ENCODE measurements around the gene XRCC5. TPM values are rescaled to one million over a fixed set of nuclear protein-coding genes. Genes with fewer than 3 reads are reported as not detected.

The XRCC5 gene
- total RNA-seq, 1 experiment from 2014 or later = 424 TPM

DNA sequence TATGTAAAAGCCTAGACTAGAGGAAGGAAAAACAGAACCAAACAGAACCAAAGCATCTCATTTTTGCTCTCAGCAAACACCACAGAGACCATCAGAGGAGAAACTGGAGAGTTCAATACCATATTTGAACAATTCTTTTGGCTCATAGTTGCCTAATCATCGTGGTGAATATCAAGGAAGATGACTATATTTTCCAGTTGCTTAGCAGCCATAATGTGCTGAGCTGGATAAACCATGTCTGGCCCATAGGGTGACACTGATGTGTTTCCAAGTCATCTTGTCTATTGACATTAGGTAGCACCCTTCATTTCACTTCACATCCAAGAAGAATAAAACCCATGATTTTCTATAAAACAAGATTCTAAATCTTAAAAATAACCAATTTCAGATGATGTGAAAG lies 5.9 kb upstream of the XRCC5 start:
- Histone ChIP-seq H3K27ac (ENCODE audit: low read depth, low read length) (no peak overlapping the region), H3K9me2 (ENCODE audit: insufficient read depth) (no peaks in the 10 kb centered on the region), H3K4me3 (replicated peaks in 1 of 2; ENCODE audit: low read depth in 1 of 2, low read length in 2 of 2) (no peak overlapping the region), H3K79me2 (ENCODE audit: insufficient read depth, low read length) (no peaks in the 10 kb centered on the region), H3K27me3 (ENCODE audit: insufficient read depth, low read length) (no peaks in the 10 kb centered on the region), H3K36me3 (ENCODE audit: control insufficient read depth in 1 of 2, insufficient read depth in 2 of 2, low read length in 2 of 2) (no peaks in the 10 kb centered on the region), H4K20me1 (ENCODE audit: insufficient read depth) (no peaks in the 10 kb centered on the region), H3K4me1 (ENCODE audit: control insufficient read depth in 1 of 2, insufficient read depth in 2 of 2, low read length in 2 of 2) (peaks cover 0 to 2% of the 10 kb centered on the region in 2 experiments; a peak in 1 of 4 replicates), H2AFZ (ENCODE audit: low read depth, low read length, poor library complexity, severe bottlenecking) (no peak overlapping the region), H3K9ac (ENCODE audit: low read length) (no peak overlapping the region), H3K4me2 (ENCODE audit: low read length) (no peak overlapping the region), H3K9me3 (ENCODE audit: control insufficient read depth in 1 of 2, insufficient read depth in 1 of 2, low read depth in 1 of 2, low read length in 2 of 2) (no peaks in the 10 kb centered on the region)
- intact Hi-C loops (cut with micrococcal nuclease) = no loop called here
- ChIA-PET RAD21 (ENCODE audit: low non-redundant PET in 1 of 2, low total read pairs in 2 of 2, uncharacterized antibody in 2 of 2, unreplicated experiment in 2 of 2) (no interaction called here), POLR2A (no interaction called here), CTCF (no interaction called here)
- no peak for ATAC-seq
- TF ChIP-seq EGR1 (IDR thresholded peaks at IDR 0.05; ENCODE audit: low read depth) = no peak
- TF ChIP-seq ZNF274 (IDR thresholded peaks at IDR 0.05; ENCODE audit: low read depth, low read length) = no peak
- no peak for TF ChIP-seq RAD21 (IDR thresholded peaks at IDR 0.05; ENCODE audit: low read depth)
- TF ChIP-seq ZFX (IDR thresholded peaks at IDR 0.05) = no peak
- no peak for TF ChIP-seq POLR2A (IDR thresholded peaks at IDR 0.05; ENCODE audit: borderline replicate concordance, extremely low read depth, insufficient read depth, insufficient read length)
- TF ChIP-seq SP1 (IDR thresholded peaks at IDR 0.05; ENCODE audit: low read depth) = no peak
- no peak for TF ChIP-seq CEBPB (IDR thresholded peaks at IDR 0.05; ENCODE audit: low read depth)
- TF ChIP-seq, protein P1, sequence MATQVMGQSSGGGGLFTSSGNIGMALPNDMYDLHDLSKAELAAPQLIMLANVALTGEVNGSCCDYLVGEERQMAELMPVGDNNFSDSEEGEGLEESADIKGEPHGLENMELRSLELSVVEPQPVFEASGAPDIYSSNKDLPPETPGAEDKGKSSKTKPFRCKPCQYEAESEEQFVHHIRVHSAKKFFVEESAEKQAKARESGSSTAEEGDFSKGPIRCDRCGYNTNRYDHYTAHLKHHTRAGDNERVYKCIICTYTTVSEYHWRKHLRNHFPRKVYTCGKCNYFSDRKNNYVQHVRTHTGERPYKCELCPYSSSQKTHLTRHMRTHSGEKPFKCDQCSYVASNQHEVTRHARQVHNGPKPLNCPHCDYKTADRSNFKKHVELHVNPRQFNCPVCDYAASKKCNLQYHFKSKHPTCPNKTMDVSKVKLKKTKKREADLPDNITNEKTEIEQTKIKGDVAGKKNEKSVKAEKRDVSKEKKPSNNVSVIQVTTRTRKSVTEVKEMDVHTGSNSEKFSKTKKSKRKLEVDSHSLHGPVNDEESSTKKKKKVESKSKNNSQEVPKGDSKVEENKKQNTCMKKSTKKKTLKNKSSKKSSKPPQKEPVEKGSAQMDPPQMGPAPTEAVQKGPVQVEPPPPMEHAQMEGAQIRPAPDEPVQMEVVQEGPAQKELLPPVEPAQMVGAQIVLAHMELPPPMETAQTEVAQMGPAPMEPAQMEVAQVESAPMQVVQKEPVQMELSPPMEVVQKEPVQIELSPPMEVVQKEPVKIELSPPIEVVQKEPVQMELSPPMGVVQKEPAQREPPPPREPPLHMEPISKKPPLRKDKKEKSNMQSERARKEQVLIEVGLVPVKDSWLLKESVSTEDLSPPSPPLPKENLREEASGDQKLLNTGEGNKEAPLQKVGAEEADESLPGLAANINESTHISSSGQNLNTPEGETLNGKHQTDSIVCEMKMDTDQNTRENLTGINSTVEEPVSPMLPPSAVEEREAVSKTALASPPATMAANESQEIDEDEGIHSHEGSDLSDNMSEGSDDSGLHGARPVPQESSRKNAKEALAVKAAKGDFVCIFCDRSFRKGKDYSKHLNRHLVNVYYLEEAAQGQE (IDR thresholded peaks at IDR 0.05; ENCODE audit: low read depth) = no peak
- no TSS peak for BruUV-seq (replicated peaks)
- no peak for DNase-seq (ENCODE audit: low read depth, low spot score)

- BruUV-seq (replicated peaks) = no TSS peak
- intact Hi-C loops (cut with micrococcal nuclease) = no loop called here
- RAD21 ChIA-PET (ENCODE audit: low non-redundant PET in 1 of 2, low total read pairs in 2 of 2, uncharacterized antibody in 2 of 2, unreplicated experiment in 2 of 2) = no interaction called here
Measured at GRCh38 chr2:216104691-216105090, 4.5 kb upstream of the XRCC5 start.

More at GRCh38 chr2:216104691-216105090, 4.5 kb upstream of the XRCC5 start:
- Histone ChIP-seq H3K36me3 (ENCODE audit: control insufficient read depth in 1 of 2, insufficient read depth in 2 of 2, low read length in 2 of 2) (no peaks in the 10 kb centered on the region), H3K79me2 (ENCODE audit: insufficient read depth, low read length) (peaks cover 6% of the 10 kb centered on the region), H4K20me1 (ENCODE audit: insufficient read depth) (no peaks in the 10 kb centered on the region), H3K27ac (ENCODE audit: low read depth, low read length) (no peak overlapping the region), H3K4me3 (replicated peaks in 1 of 2; ENCODE audit: low read depth in 1 of 2, low read length in 2 of 2) (no peak overlapping the region), H3K4me1 (ENCODE audit: control insufficient read depth in 1 of 2, insufficient read depth in 2 of 2, low read length in 2 of 2) (peaks cover 0 to 9% of the 10 kb centered on the region in 2 experiments; a peak in 3 of 4 replicates), H3K9ac (ENCODE audit: low read length) (no peak overlapping the region), H3K9me3 (ENCODE audit: control insufficient read depth in 1 of 2, insufficient read depth in 1 of 2, low read depth in 1 of 2, low read length in 2 of 2) (no peaks in the 10 kb centered on the region), H2AFZ (ENCODE audit: low read depth, low read length, poor library complexity, severe bottlenecking) (no peak overlapping the region), H3K27me3 (ENCODE audit: insufficient read depth, low read length) (no peaks in the 10 kb centered on the region), H3K9me2 (ENCODE audit: insufficient read depth) (no peaks in the 10 kb centered on the region), H3K4me2 (ENCODE audit: low read length) (no peak overlapping the region)
- ChIA-PET POLR2A (no interaction called here), CTCF (interaction anchor here (1.2 kb wide), 1 partner anchor 10 kb away, joined by 5 read pairs; no protein-coding TSS in a partner anchor)
- TF ChIP-seq SRF (IDR thresholded peaks at IDR 0.05; ENCODE audit: low read depth) (no peak), ELF1 (IDR thresholded peaks at IDR 0.05; ENCODE audit: borderline replicate concordance, low read depth) (no peak), SP1 (IDR thresholded peaks at IDR 0.05; ENCODE audit: low read depth) (no peak), ZBTB33 (IDR thresholded peaks at IDR 0.05; ENCODE audit: extremely low read depth, insufficient replicate concordance, low read length) (no peak), CEBPB (IDR thresholded peaks at IDR 0.05; ENCODE audit: low read depth) (no peak)
- TF ChIP-seq, protein P1 (IDR thresholded peaks at IDR 0.05; ENCODE audit: low read depth) = no peak
- DNase-seq (ENCODE audit: low read depth, low spot score) = no peak
- no peak for ATAC-seq

Measured in HCT116 (cell line).